Fibroblast of skin of right biceps (primary cell): ENCODE measurements around the gene KCNN3.

ENCODE experiments used
- DNase-seq: peaks from one replicate; pipeline ENCODE4 v3.0.0-alpha.2; 2013

The KCNN3 gene

GRCh38 chr1:154719586-154720327, 150.3 kb downstream of the KCNN3 start:
- no peak for DNase-seq

- DNase-seq = no peak
Measured at GRCh38 chr1:154718566-154718965, 151.5 kb downstream of the KCNN3 start.

GRCh38 chr1:154717528-154717924, 152.6 kb downstream of the KCNN3 start:
- DNase-seq = no peak

GRCh38 chr1:154716614-154717527, 153.2 kb downstream of the KCNN3 start:
- DNase-seq = no peak

- DNase-seq = peak; percentile 30
Measured at GRCh38 chr1:154716011-154716410, 154.1 kb downstream of the KCNN3 start.

GRCh38 chr1:154715385-154715784, 154.7 kb downstream of the KCNN3 start:
- DNase-seq = no peak

GRCh38 chr1:154714638-154715037, 155.4 kb downstream of the KCNN3 start:
- DNase-seq = peak; percentile 32

- DNase-seq = no peak
Measured at GRCh38 chr1:154714052-154714623, 155.9 kb downstream of the KCNN3 start.

GRCh38 chr1:154713005-154713404, 157.1 kb downstream of the KCNN3 start:
- DNase-seq = no peak

GRCh38 chr1:154712166-154712810, 157.8 kb downstream of the KCNN3 start:
- no peak for DNase-seq

- no peak for DNase-seq
Measured at GRCh38 chr1:154711416-154711815, 158.7 kb downstream of the KCNN3 start.

- DNase-seq = no peak
Measured at GRCh38 chr1:154710106-154710505, 160.0 kb downstream of the KCNN3 start.

- peak; percentile 13 for DNase-seq
Measured at GRCh38 chr1:154707901-154708463, 162.1 kb downstream of the KCNN3 start.

GRCh38 chr1:154706851-154707250, 163.2 kb downstream of the KCNN3 start:
- DNase-seq = no peak

- DNase-seq = no peak
Measured at GRCh38 chr1:154705544-154705943, 164.5 kb downstream of the KCNN3 start.

GRCh38 chr1:154703170-154703569, 166.9 kb downstream of the KCNN3 start:
- no peak for DNase-seq

- no peak for DNase-seq
Measured at GRCh38 chr1:154698320-154699096, 171.6 kb downstream of the KCNN3 start.

GRCh38 chr1:154697710-154698109, 172.4 kb downstream of the KCNN3 start:
- peak; percentile 50 for DNase-seq

GRCh38 chr1:154696456-154696855, 173.6 kb downstream of the KCNN3 start:
- no peak for DNase-seq

- no peak for DNase-seq
Measured at GRCh38 chr1:154695985-154696384, 174.1 kb downstream of the KCNN3 start.

GRCh38 chr1:154694995-154695394, 175.1 kb downstream of the KCNN3 start:
- no peak for DNase-seq

- no peak for DNase-seq
Measured at GRCh38 chr1:154689083-154689482, 181.0 kb downstream of the KCNN3 start.
